ENCODE data around the gene TCEA3.

The TCEA3 gene

DNA sequence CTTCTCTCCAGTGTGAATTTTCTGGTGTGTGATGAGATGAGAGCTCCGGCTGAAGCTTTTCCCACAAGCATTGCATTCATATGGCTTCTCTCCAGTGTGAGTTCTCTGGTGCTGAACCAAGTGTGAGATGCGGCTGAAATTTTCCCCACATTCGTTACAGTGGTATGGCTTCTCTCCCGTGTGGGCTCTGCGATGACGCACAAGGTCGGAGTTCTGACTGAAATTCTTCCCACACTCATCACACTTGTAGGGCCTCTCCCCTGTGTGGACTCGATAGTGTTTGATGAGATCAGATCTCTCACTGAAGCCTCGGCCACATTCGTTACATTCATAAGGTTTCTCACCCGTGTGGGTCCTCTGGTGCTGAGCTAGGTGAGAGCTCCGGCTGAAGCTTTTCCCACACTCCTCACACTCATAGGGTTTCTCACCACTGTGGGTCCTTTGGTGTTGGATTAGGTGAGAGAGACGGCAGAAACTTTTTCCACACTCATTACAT, 62.3 kb downstream of the TCEA3 start:
- no peak for DNase-seq

DNA sequence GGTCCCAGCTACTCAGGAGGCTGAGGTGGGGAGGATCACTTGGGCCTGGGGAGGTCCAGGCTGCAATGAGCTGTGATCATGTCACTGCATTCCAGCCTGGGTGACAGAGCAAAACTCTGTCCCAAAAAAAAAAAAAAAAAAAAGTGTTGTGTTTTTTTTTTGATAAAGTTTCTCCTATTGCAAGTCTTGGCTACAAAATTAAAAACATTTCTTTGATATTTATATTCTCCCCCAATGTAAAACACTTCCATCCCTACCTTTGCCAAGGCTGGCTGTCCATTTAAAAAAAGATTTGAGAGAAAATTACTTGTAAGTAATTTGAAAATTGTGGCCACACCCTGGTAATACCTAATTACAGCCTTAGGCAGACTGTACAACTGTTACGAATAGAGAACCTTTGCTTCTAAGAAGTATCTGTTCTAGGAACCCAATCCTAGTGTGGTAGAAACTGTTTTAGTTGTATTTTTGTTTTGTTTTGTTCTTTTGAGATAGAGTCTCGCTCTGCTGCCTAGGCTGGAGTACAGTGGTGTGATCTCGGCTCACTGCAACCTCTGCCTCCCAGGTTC, 66.2 kb downstream of the TCEA3 start:
- no peak for DNase-seq

DNA sequence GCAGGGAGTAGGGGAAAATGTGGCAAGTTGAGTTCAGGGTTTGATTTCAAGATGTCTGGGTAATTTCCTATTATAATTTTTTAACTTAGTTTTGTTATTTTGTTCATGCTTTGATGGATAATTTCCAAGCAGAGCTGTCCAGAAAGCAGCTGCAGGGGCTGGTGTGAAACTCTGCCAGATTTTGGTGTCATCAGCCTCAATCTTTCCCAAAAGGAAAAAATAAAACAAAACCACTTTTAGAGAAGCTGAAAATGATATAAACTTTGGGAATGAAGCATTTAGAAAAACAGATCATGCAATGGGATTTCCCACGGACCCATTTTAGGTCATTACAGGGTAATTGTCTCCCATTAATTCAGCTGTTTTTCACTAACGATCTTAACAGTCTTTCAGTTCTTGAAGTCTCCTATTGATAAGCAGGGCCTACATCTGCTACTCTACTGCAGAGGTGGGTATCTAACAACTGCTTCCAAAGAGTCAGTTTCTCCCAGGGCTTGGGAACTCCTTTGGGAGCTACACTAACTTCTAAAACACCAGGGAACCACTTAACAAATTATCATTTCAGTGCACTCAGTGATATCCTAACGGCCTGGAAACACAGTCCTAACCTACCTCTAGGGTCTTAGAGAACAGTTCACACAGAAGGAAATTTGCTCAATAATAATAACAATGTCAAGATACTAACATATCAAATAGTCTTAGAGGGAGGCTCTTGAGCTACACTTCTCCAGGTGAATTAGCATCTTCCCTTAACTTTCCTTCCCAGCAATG, 67.2 kb downstream of the TCEA3 start:
- no peak for DNase-seq

DNA sequence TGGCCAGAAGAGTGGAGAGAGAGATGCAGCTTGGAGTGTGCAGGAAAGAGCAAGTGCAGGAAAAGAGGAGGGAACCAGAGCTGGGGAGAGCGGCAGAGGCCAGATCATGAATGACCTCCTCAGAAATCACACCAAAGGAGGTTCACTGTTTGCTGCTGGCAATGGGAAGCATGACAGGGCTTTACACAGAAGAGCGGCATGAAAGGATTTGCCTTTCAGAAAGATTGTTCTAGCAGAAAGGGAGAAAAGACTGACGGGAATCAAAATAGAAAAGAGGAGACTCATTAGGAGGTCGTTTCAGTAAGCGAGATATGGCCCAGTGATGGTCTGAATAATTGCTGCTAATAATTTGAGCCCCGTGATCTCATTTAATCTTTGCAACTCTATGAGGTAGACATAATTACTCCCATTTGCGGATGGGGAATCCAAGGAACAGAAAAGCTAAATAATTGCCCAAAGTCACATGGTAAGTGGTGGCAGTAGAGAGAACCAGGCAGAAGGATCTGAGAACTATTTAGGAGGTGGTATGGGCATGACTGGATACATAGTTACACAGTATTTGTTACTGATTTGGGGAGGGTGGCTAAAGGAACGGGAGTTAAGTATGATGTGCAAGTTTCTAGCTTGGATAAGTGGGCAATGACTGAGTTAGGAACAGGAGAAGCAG, 67.9 kb downstream of the TCEA3 start:
- no peak for DNase-seq

DNA sequence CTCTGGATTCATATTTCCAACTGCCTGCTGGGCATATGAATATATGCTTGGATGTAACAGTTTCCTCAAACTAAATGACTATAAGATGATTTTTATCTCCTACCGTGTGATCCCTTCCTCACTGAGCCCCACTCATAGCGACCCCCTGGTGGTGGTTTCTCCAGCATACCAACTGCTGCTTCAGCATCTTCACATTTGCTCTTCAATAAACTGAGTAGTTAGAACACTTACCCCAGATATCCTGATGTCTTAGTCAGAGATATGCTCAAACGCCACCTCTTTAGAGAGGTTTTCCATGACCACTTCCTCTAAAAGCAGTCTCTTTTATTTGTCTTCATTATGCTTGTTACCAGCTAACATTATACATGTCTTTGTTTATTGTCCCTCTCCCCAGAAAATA, 70.3 kb downstream of the TCEA3 start:
- no peak for DNase-seq

DNA sequence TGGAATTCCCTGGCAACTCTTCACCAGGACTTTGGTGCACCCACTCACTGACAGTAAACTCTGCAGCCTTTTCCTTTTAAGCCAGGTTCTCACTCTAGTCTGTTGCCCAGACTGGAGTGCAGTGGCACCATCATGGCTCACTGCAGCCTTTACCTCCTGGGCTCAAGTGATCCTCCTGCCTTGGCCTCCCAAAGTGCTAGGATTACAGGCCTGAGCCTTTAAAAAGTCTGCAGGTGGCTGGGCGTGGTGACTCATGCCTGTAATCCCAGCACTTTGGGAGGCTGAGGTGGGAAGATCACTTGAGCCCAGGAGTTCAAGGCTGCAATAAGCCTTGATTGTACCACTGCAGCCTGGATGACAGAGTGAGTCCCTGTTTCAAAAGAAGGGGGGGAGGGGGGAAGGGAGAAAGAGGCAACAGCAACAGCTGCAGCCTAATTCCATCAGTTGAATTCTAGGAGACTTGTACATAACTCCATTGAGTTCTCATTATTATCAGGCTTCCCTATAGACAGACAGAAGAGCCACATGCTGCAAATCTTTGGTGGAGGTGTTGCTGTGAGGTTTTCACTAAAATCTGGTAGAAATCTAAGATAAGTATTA, 72.4 kb downstream of the TCEA3 start:
- no peak for DNase-seq

DNA sequence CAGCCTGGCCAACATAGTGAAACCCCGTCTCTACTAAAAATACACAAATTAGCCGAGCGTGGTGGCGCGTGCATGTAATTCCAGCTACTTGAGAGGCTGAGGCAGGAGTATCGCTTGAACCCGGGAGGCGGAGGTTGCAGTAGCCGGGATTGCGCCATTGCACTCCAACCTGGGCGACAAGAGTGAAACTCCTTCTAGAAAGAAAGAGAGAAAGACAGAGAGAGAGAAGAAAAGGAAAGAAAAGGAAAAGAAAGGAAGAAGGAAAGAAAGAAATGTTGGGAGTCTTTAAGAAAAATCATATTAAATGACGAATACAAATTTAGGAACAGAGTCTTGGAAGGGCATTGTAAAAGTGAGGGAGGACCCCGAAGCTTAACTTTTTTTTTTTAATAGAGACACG, 78.6 kb downstream of the TCEA3 start:
- DNase-seq = no peak

DNA sequence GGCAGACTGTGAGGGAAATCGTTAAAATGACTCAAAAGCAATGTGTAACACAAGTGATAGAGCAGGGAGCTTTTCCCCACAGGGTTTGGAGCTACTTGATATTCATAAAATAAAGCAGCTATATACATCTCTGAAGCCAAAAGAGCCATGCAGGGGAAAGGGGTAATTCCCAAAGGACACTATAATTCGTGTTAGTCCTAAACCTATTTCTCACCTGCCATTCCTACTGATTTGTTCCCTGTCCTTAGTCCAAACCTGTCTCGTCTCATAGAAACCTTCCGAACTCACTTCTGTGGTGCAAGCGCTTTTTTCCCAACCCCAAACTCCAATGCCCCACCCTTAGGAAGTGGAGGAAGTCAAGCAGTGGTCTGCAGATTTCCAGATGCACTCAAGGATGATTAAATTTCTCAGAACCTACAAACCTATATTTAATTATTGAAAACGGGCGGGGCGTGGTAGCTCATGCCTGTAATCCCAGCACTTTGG, 79.5 kb downstream of the TCEA3 start:
- DNase-seq = no peak

DNA sequence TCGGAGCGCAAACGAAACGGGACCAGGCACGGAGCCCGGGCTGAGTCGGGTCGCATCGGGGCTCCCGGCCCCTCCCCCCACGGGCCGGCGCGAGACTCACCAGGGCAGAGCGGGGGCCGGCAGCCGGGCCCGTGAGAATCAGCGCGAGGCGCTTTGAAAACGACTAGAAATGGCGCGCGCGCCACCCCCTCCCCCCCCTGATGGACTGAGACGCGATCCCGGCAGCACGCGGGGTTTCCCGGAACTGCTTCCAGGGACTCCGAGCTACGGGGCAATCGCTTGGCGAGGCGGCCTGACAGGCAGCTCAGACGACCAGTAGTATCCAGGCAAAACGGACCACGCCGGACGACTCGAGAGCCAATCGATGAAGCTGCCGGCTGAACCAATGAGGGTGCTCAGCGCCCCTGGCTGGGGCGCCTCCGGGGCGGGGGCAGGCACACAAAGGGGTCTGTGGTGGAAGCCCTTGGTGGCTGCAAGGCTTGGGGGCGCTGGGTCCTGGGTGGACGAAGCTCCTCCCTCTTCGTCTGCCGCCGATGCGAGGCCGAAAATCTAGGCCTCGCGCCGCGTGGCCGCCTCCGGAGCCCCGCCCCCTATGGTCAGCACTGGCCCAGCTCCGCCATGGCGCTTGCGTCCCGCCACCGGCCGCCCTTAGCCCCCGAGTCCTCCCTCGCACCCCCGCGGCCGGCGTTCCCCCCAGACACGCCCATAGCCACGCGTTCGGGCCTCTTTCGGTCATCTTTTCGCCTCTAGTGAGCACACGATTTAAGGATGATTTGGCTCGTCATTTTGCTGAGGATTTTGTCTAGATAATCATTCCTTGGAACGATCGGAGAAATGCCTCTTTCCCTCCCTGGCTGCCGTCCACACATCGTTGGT, 80.2 kb downstream of the TCEA3 start, which contains the start of gene HNRNPR:
HNRNPR (minus strand) TSS at position 174 of the 876 bp plus-strand sequence. CDS start 3,276 bp downstream, outside the sequence.
- peak; percentile 98 to 99 for DNase-seq

DNA sequence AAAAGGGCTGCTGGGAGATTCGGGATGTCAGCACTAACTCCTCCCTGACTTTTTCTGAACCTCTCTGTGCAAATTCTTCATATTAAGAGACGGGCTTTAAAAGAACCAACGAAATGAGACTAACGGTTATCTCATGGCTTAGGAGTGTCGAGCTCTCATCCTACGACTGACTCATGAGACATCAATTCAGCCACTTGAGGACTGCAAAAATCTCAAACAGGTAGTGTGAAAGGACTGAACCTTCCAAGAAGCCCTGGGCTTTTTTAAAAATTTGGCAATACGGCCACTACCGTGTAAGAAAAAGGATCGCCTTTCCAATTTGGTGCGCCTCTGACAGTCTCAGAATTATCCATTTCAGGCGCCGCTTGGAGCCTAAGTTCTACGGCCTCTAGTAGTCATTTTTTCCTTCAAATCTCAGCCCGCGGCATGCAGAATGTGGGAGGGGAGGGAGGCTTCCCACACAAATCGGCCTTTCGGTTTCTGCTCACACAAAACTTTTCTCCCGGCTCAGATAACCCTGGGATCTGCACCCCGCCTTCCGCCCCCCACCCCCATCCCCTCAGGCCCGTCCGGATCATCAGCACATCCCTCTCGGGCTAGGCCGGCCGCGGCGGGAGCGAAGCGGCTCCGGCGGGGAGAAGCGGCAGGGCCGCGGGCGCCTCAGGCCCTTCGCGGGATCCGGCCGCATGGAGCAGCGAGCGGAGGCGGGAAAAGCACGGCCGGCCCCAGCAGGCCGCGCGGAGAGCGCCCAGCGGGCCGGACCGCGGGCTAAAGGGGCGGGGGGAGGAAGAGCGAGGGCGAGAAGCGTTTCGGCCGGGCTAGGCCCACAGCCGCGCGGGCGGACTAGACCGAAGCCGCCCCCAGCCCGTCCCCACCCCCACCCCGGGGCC, 81.1 kb downstream of the TCEA3 start:
- DNase-seq = peak; percentile 64 to 65

DNA sequence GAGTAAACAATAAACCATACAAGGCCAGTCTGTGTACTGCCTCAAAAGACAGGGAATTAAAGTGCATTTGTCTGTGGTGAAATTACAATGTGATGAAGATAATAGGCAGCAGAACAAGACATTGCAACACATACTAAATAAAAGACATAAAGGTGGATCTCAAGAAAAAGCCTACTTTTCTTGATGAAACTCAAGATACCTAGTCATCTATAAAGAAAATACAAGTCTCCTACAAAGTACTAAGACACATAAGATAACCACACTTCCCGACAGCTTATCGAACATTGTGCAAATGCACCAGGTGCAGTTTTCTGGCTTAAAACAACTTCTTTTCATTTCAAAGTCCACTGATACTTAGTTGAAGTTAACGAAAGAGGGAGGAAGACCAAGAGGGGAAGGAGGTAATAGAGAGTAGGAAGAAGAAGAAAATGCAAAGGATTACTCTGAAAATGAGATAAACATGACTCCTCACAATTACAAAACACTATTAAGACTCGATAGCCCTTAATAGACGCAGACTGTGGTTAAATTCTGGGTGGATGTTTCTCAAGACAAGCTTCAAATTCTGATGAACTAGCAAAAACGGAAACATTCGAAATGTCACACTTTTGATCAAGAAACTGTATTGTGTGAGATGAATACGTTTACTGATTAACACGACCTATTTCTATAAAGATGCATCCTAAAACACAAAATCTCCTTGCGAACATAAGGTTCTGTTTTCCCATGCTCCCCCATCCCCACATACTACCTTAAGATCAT, 82.4 kb downstream of the TCEA3 start:
- no peak for DNase-seq

DNA sequence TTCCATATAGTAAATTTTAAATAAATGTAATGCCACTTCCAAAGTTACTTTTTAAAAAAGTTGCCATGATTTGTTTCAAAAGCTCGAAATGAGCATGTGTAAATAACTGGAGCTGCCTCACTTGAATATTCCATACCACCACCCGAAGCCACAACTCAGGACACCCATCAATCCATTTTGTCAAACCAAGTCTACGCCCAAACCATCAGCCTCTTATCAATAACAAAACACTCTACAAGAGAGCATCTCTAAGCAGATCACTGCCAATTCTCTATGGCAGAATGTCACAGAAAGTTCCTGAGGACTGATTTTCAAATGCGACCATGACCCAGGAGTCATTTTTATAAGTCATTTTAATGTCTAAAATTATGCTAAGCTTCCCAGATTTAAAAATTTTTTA, 84.9 kb downstream of the TCEA3 start:
- DNase-seq = no peak

DNA sequence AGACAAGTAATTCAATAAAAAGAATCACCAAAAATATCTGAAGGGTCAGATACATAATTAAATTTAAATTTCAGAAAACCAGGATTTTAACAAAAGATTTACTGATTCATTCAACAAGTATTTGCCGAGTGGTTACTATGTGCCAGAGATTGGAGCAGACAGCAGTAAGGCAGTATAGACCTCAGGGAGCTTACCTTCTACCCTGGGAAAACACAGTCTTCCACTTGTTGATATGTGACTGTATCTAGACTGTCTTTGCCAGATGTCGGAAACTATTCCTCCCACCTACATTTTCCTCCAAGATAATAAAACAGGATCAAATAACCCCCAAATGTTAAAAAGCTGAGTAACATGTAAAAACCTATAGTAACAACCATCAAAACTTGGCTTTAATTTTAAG, 86.7 kb downstream of the TCEA3 start:
- no peak for DNase-seq

DNA sequence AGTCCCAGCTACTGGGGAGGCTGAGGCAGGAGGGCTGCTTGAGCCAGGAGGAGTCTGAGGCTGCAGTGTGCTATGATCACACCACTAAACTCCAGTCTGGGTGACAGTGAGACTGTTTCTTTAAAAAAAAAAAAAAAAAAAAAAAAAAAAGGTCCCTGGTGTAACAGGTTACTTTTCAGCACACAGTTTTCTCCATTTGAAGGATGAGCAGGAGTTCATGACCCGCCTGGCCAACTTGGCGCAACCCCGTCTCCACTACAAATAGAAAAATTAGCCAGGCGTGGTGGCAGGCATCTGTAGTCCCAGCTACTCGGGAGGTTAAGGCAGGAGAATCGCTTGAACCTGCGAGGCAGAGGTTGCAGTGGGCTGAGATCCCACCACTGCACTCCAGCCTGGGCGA, 92.8 kb downstream of the TCEA3 start:
- no peak for DNase-seq

Data from activated CD4-positive, alpha-beta T cell treated with anti-CD3 and anti-CD28 coated beads for 4 hours (primary cell).